GM19328 (cell line): ENCODE measurements around the gene FOXL1.

Experiments
- ATAC-seq: cut with Tn5 transposase; IDR thresholded peaks from one replicate; pipeline ENCODE4 v1.9.1; 2021; ENCODE audit warnings: mild to moderate bottlenecking, moderate library complexity; ENCODE audit not compliant: unreplicated experiment

FOXL1 gene

GRCh38 chr16:86567701-86568581 lies 10.4 kb upstream of the FOXL1 start:
- ATAC-seq, result no peak

- ATAC-seq, result no peak
These were observed 9.4 kb upstream of the FOXL1 start for GRCh38 chr16:86568677-86569623.

- ATAC-seq, result no peak
These were observed 8.5 kb upstream of the FOXL1 start for GRCh38 chr16:86569701-86570447.

GRCh38 chr16:86570558-86571529 lies 7.5 kb upstream of the FOXL1 start:
- ATAC-seq, result no peak

- ATAC-seq, result no peak
These were observed 6.8 kb upstream of the FOXL1 start for GRCh38 chr16:86571530-86571915.

- no peak for ATAC-seq
These were observed 6.3 kb upstream of the FOXL1 start for GRCh38 chr16:86572041-86572521.

- ATAC-seq, result no peak
These were observed 5.7 kb upstream of the FOXL1 start for GRCh38 chr16:86572606-86573005.

- no peak for ATAC-seq
These were observed 5.1 kb upstream of the FOXL1 start for GRCh38 chr16:86573215-86573614.

GRCh38 chr16:86573646-86574508 lies 4.5 kb upstream of the FOXL1 start:
- no peak for ATAC-seq

- ATAC-seq, result no peak
These were observed 3.7 kb upstream of the FOXL1 start for GRCh38 chr16:86574646-86575045.

GRCh38 chr16:86575095-86575685 lies 3.2 kb upstream of the FOXL1 start:
- ATAC-seq, result no peak

- no peak for ATAC-seq
These were observed 2.4 kb upstream of the FOXL1 start for GRCh38 chr16:86575754-86576557.

- no peak for ATAC-seq
These were observed 1.6 kb upstream of the FOXL1 start for GRCh38 chr16:86576591-86577313.

- no peak for ATAC-seq
These were observed 906 bp upstream of the FOXL1 start for GRCh38 chr16:86577314-86577971.

- no peak for ATAC-seq
These were observed 390 bp downstream of the FOXL1 start for GRCh38 chr16:86578611-86579267.
